ENCODE data around the gene MGAT2.

GRCh38 chr14:49584058-49584457, 36.5 kb upstream of the MGAT2 start:
- TF ChIP-seq REST (IDR thresholded peaks at IDR 0.05; ENCODE audit: insufficient read depth in 1 of 2, low read depth in 2 of 2, low read length in 1 of 2) (no peak), POLR2AphosphoS5 (IDR thresholded peaks at IDR 0.05; ENCODE audit: low read depth, low read length) (no peak), CTCF (IDR thresholded peaks at IDR 0.05) (no peak), TCF7L2 (IDR thresholded peaks at IDR 0.05; ENCODE audit: low read depth, low read length) (no peak)

All from Panc1 (cell line).